GM23338 (cell line): Measurements from ENCODE around the gene AP2A1. TPM values are rescaled to one million over a fixed set of nuclear protein-coding genes. Genes with fewer than 3 reads are reported as not detected.

ENCODE experiments used
- ATAC-seq: fragments of 200-7000 bp; cut with Tn5 transposase; 3 replicates; pipeline ENCODE4 v1.9.1; 2020
- DNase-seq: peaks from one replicate; pipeline ENCODE4 v3.0.0-alpha.2; 2015; ENCODE audit warnings: low spot score
- H2AFZ ChIP-seq: fragments of 200-600 bp; sonication (generic); 2 replicates; pipeline ENCODE4 v1.8.0; 2016; ENCODE audit warnings: antibody characterized with exemption, mild to moderate bottlenecking, moderate library complexity
- H3F3A ChIP-seq: fragments of 200-600 bp; sonication (generic); replicated peaks from 2 replicates; pipeline ENCODE4 v1.8.0; 2017; ENCODE audit warnings: antibody characterized with exemption, mixed run types, low read depth
- H3K27ac ChIP-seq: fragments of 200-600 bp; sonication (generic); 2 replicates; pipeline ENCODE4 v1.6.1; 2016; ENCODE audit warnings: low read depth
- H3K27me3 ChIP-seq: fragments of 200-600 bp; sonication (generic); 2 replicates; pipeline ENCODE4 v1.8.0; 2016; ENCODE audit warnings: mild to moderate bottlenecking, mixed run types, moderate library complexity; ENCODE audit not compliant: insufficient read depth
- H3K36me3 ChIP-seq: fragments of 200-600 bp; sonication (generic); 2 replicates; pipeline ENCODE4 v1.8.0; 2016; ENCODE audit warnings: mild to moderate bottlenecking; ENCODE audit not compliant: insufficient read depth
- H3K4me1 ChIP-seq: fragments of 200-600 bp; sonication (generic); 2 replicates; pipeline ENCODE4 v1.8.0; 2016; ENCODE audit warnings: mild to moderate bottlenecking, moderate library complexity; ENCODE audit not compliant: insufficient read depth
- H3K4me2 ChIP-seq: fragments of 200-600 bp; sonication (generic); 2 replicates; pipeline ENCODE4 v1.7.1; 2017; ENCODE audit warnings: mixed run types
- H3K4me3 ChIP-seq: fragments of 200-600 bp; sonication (generic); 2 replicates; pipeline ENCODE4 v1.6.1; 2016; ENCODE audit warnings: mixed run types
- H3K79me2 ChIP-seq: fragments of 200-600 bp; sonication (generic); replicated peaks from 2 replicates; pipeline ENCODE4 v1.8.0; 2017; ENCODE audit warnings: mild to moderate bottlenecking; ENCODE audit not compliant: insufficient read depth
- H3K9me2 ChIP-seq: fragments of 200-600 bp; sonication (generic); 2 replicates; pipeline ENCODE4 v1.8.0; 2017; ENCODE audit not compliant: insufficient read depth
- H4K20me1 ChIP-seq: fragments of 200-600 bp; sonication (generic); replicated peaks from 2 replicates; pipeline ENCODE4 v1.8.0; 2017; ENCODE audit warnings: mild to moderate bottlenecking; ENCODE audit not compliant: insufficient read depth
- H3K27ac Mint-ChIP-seq: 2 replicates; pipeline ENCODE4 v1.8.0; 2020; ENCODE audit warnings: inconsistent platforms, mild to moderate bottlenecking, moderate library complexity, mixed read lengths
- H3K27me3 Mint-ChIP-seq: 3 replicates; pipeline ENCODE4 v1.8.0; 2022; ENCODE audit warnings: low read depth, mild to moderate bottlenecking, moderate library complexity, mixed read lengths, inconsistent platforms; ENCODE audit not compliant: insufficient read depth, poor library complexity
- H3K36me3 Mint-ChIP-seq: 3 replicates; pipeline ENCODE4 v1.8.0; 2021; ENCODE audit warnings: low read depth, mild to moderate bottlenecking, inconsistent platforms, moderate library complexity, mixed read lengths
- H3K4me1 Mint-ChIP-seq: 3 replicates; pipeline ENCODE4 v1.8.0; 2020; ENCODE audit warnings: mild to moderate bottlenecking, inconsistent platforms, mixed read lengths
- H3K4me3 Mint-ChIP-seq: 3 replicates; pipeline ENCODE4 v1.8.0; 2021; ENCODE audit warnings: moderate library complexity, mild to moderate bottlenecking, inconsistent platforms, mixed read lengths
- H3K9me3 Mint-ChIP-seq: 3 replicates; pipeline ENCODE4 v1.8.0; 2020; ENCODE audit warnings: moderate library complexity, mild to moderate bottlenecking, inconsistent platforms, mixed read lengths
- CREB1 ChIP-seq: fragments of 250-450 bp; sonication (Bioruptor Pico); IDR thresholded peaks from 2 replicates; pipeline ENCODE4 v1.5.0; 2020; ENCODE audit warnings: low read depth, mild to moderate bottlenecking, moderate library complexity
- CTCF ChIP-seq, 2 experiments: fragments of 200-600 bp in 1 of 2; sonication (generic) in 1 of 2; conservative IDR thresholded peaks; 2 replicates each; pipeline versions ENCODE4 v1.5.1 to v1.6.1; 2016 to 2017; ENCODE audit warnings: antibody characterized with exemption in 2 of 2, low read depth in 2 of 2, mild to moderate bottlenecking in 2 of 2, moderate library complexity in 1 of 2
- EZH2 ChIP-seq: fragments of 200-600 bp; sonication (generic); IDR thresholded peaks from one replicate; pipeline ENCODE4 v1.8.0; 2017; ENCODE audit warnings: antibody characterized with exemption, mild to moderate bottlenecking, low read depth; ENCODE audit not compliant: unreplicated experiment
- EZH2phosphoT487 ChIP-seq: fragments of 200-600 bp; sonication (generic); IDR thresholded peaks from one replicate; pipeline ENCODE4 v1.8.1; 2018; ENCODE audit warnings: antibody characterized with exemption; ENCODE audit not compliant: unreplicated experiment
- JUNB ChIP-seq: IDR thresholded peaks from one replicate; pipeline ENCODE4 v1.6.1; 2016; ENCODE audit warnings: antibody characterized with exemption; ENCODE audit not compliant: unreplicated experiment
- POLR2AphosphoS5 ChIP-seq: IDR thresholded peaks from 2 replicates; pipeline ENCODE4 v1.6.1; 2016; ENCODE audit warnings: antibody characterized with exemption, low read depth
- STAT1 ChIP-seq: IDR thresholded peaks from one replicate; pipeline ENCODE4 v1.6.1; 2016; ENCODE audit warnings: antibody characterized with exemption; ENCODE audit not compliant: unreplicated experiment
- ZNF462 ChIP-seq: fragments of 250-450 bp; sonication (Bioruptor Pico); IDR thresholded peaks from 2 replicates; pipeline ENCODE4 v1.5.0; 2020; ENCODE audit warnings: mild to moderate bottlenecking, moderate library complexity
- polyA plus RNA-seq: library from polyadenylated mRNA; unstranded; fragments of >200 nt; fragmentation: Nextera tagmentation; extraction: Ambion mirVana; gene quantifications from 2 replicates; pipeline ENCODE4 v1.2.1, GENCODE V29; 2016
- total RNA-seq: library from RNA; depleted of rRNA; stranded (reverse); fragments of >200 nt; shearing (Covaris generic); gene quantifications from 2 replicates; pipeline ENCODE4 v1.2.3, GENCODE V29; 2014
- TF ChIP-seq, protein P1 (sequence below): IDR thresholded peaks from 2 replicates; pipeline ENCODE4 v1.6.1; 2016; ENCODE audit warnings: antibody characterized with exemption
- TF ChIP-seq, protein P2 (sequence below): IDR thresholded peaks from one replicate; pipeline ENCODE4 v1.6.1; 2018; ENCODE audit warnings: antibody characterized with exemption; ENCODE audit not compliant: unreplicated experiment

Gene AP2A1
- total and polyA plus RNA-seq, 2 experiments from 2014 or later = 34.1 to 129 TPM

GRCh38 chr19:49830766-49831165 lies 64.0 kb downstream of the AP2A1 start:
- no peaks in the 10 kb centered on the region for H3K36me3 ChIP-seq
- no peaks in the 10 kb centered on the region; the same call in 1 of the 3 replicates for H3K9me3 Mint-ChIP-seq

More at GRCh38 chr19:49830766-49831165, 64.0 kb downstream of the AP2A1 start:
- Histone ChIP-seq H3K27me3 (no peaks in the 10 kb centered on the region), H3K9me2 (no peaks in the 10 kb centered on the region), H3K79me2 (no peaks in the 10 kb centered on the region), H3F3A (no peaks in the 10 kb centered on the region), H3K4me3 (no peak overlapping the region), H3K4me1 (no peaks in the 10 kb centered on the region), H4K20me1 (no peaks in the 10 kb centered on the region; the same call in 1 of the 2 replicates), H3K4me2 (no peak overlapping the region), H2AFZ (no peak overlapping the region), H3K27ac (no peak overlapping the region)
- ATAC-seq = no peak
- Mint-ChIP-seq H3K27ac (no peak overlapping the region), H3K4me1 (no peaks in the 10 kb centered on the region; the same call in 2 of the 3 replicates), H3K4me3 (no peak overlapping the region), H3K27me3 (peaks cover 12% of the 10 kb centered on the region), H3K36me3 (peaks cover 27% of the 10 kb centered on the region)
- DNase-seq = no peak
- TF ChIP-seq POLR2AphosphoS5 = no peak
- TF ChIP-seq CTCF (conservative IDR thresholded peaks at IDR 0.05; ENCODE audit: low read depth in 2 of 2) = no peak
- no peak for TF ChIP-seq EZH2
- no peak for TF ChIP-seq EZH2phosphoT487
- TF ChIP-seq CREB1 (CRISPR knock-in tag) = no peak
- no peak for TF ChIP-seq STAT1
- no peak for TF ChIP-seq ZNF462 (CRISPR knock-in tag)
- TF ChIP-seq, protein P1, sequence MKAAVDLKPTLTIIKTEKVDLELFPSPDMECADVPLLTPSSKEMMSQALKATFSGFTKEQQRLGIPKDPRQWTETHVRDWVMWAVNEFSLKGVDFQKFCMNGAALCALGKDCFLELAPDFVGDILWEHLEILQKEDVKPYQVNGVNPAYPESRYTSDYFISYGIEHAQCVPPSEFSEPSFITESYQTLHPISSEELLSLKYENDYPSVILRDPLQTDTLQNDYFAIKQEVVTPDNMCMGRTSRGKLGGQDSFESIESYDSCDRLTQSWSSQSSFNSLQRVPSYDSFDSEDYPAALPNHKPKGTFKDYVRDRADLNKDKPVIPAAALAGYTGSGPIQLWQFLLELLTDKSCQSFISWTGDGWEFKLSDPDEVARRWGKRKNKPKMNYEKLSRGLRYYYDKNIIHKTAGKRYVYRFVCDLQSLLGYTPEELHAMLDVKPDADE = no peak
- no peak for TF ChIP-seq JUNB
- TF ChIP-seq, protein P2, sequence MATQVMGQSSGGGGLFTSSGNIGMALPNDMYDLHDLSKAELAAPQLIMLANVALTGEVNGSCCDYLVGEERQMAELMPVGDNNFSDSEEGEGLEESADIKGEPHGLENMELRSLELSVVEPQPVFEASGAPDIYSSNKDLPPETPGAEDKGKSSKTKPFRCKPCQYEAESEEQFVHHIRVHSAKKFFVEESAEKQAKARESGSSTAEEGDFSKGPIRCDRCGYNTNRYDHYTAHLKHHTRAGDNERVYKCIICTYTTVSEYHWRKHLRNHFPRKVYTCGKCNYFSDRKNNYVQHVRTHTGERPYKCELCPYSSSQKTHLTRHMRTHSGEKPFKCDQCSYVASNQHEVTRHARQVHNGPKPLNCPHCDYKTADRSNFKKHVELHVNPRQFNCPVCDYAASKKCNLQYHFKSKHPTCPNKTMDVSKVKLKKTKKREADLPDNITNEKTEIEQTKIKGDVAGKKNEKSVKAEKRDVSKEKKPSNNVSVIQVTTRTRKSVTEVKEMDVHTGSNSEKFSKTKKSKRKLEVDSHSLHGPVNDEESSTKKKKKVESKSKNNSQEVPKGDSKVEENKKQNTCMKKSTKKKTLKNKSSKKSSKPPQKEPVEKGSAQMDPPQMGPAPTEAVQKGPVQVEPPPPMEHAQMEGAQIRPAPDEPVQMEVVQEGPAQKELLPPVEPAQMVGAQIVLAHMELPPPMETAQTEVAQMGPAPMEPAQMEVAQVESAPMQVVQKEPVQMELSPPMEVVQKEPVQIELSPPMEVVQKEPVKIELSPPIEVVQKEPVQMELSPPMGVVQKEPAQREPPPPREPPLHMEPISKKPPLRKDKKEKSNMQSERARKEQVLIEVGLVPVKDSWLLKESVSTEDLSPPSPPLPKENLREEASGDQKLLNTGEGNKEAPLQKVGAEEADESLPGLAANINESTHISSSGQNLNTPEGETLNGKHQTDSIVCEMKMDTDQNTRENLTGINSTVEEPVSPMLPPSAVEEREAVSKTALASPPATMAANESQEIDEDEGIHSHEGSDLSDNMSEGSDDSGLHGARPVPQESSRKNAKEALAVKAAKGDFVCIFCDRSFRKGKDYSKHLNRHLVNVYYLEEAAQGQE = no peak
